Mucosa of gallbladder (tissue), 1 donor: ENCODE results near the gene VWA5B1. TPM values are rescaled to one million over a fixed set of nuclear protein-coding genes. Genes with fewer than 3 reads are reported as not detected.
"Not testable (repeated sequence)": the region's sequence is repeated elsewhere in the genome, so short reads cannot be mapped to it uniquely, and the experiment has no call there.

Experiments used
- DNase-seq: peaks from one replicate; pipeline ENCODE4 v3.0.0-alpha.2; 2020; ENCODE audit warnings: low spot score
- total RNA-seq: library from RNA; stranded (reverse); gene quantifications from one replicate; pipeline ENCODE4 v1.2.1, GENCODE V29; 2021
- donor health status: DM: no; HTN: no; CAD: no.

The VWA5B1 gene
- total RNA-seq, 1 donor from 2014 or later = 2.1 TPM

- DNase-seq = no peak
Measured at GRCh38 chr1:20279509-20279908, 11.2 kb upstream of the VWA5B1 start.

DNA sequence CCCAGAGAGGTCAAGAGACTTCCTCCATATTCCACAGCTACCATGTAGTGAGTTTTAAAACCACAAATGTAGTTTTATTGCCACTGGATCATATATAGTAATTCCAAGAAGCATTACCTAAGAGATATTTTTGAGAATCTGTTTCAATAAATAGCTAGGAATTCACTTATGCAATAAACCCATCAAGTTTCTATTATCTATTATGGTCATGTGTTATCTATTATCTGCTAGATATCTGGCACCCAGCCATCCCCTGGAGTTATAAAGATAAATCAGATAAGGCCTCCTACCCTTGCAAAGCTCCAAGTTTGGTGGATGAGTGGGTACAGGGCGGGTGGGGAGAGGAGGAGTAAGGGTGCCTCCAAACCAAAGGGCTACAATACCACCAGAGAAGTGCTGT, 10.3 kb upstream of the VWA5B1 start:
- DNase-seq = no peak

GRCh38 chr1:20280906-20281305, 9.8 kb upstream of the VWA5B1 start:
- no peak for DNase-seq

DNA sequence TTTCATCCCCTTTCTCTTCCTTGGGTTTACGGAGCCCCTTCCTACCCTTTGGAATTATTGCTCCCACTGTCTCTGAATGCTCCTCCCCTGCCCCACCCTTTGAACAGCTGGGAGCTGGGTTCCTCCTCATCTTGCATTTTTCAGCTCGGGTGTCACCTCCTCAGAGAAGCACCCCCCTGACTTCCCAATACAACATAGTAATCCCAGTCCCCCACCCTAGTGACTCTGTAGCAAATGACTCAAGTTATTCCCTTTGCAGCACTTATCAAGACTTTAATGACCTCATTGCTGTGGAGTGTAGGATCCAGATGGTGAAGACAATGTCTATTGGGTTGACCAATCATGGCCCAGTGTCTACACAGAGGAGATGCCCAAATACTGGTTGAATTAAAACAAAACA, 8.9 kb upstream of the VWA5B1 start:
- DNase-seq = no peak

GRCh38 chr1:20282533-20282932, 8.1 kb upstream of the VWA5B1 start:
- no peak for DNase-seq

DNA sequence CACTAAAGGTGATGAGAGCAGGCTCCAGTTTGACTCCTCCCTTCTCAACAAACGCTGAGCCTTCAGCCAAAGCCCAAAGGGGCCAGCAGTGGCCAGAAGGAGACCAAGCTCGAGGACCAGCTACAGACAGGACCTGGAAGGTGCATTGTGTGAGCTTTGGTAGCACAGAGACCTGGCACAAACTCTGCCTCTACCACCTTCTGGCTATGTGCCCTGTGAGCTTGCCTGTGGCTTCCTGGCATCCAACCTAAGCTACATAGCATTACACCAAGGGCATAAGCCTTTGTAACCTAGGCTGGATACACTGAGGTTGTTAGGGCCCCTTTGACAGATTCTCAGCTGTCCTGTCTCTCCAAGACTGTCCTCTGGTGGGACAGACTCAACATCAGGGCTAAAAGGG, 6.6 kb upstream of the VWA5B1 start:
- no peak for DNase-seq

DNA sequence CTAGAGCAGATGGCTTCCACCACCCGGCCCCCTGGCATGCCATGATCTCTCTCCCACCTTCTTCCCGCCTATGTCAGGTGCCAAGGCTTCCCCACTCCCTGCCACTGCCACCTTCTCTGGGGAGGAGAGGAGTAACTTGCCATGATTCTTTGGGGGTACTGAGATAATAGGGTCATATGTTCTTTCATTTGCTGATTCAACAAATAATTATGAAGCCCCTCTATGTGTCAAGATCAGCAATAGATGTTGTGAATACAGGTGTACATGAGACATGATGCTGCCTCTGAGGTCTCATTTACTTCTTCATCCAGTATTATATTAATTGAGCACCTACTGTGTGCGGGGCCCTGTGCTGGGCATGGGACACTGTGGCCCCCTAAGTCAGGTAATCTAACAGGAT, 6.0 kb upstream of the VWA5B1 start:
- DNase-seq = no peak

- DNase-seq = no peak
Measured at GRCh38 chr1:20285510-20285909, 5.2 kb upstream of the VWA5B1 start.

- DNase-seq = not testable (repeated sequence)
Measured at GRCh38 chr1:20287696-20288095, 3.0 kb upstream of the VWA5B1 start.

DNA sequence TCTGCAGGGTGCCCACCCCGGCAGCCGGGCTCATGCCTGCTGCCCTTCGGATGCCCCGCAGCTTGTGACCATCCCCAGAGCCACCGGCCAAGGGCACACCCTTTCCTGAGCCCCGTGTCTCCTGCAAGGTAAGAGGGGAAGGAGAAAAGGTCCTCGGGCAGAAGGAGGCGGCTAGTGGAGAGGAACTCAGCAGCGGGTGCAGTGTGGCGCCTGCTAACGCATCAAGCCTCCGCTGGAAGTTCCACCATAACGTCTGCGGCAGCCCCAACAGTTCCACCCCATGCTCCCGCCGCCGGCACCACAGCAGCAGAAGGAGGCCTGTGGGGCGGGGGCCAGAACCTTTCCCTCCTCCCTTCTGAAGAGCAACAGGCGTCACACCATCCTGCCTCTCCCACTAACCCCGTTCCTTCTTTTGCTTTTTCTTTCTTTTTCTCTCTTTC, 990 bp downstream of the VWA5B1 start:
- no peak for DNase-seq

DNA sequence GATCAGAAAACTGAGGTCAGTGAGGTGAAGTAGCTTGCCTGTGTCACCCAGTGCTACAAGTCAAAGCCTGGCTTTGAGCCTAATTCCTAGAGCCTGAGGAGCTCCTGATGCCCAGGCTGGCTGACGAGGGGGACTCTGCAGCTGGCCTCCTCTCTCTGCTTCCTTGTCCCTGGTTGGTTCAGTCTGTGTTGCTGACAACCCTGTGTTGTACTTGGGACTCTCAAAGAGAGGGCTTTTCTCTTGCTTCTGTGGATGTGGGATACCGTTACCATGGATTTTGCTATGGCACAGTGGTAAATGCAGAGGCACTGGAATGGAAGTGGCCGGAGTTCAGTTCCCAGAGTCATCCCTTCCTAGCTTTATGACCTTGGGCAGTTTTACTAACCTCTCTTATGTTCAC, 8.0 kb downstream of the VWA5B1 start:
- no peak for DNase-seq

DNA sequence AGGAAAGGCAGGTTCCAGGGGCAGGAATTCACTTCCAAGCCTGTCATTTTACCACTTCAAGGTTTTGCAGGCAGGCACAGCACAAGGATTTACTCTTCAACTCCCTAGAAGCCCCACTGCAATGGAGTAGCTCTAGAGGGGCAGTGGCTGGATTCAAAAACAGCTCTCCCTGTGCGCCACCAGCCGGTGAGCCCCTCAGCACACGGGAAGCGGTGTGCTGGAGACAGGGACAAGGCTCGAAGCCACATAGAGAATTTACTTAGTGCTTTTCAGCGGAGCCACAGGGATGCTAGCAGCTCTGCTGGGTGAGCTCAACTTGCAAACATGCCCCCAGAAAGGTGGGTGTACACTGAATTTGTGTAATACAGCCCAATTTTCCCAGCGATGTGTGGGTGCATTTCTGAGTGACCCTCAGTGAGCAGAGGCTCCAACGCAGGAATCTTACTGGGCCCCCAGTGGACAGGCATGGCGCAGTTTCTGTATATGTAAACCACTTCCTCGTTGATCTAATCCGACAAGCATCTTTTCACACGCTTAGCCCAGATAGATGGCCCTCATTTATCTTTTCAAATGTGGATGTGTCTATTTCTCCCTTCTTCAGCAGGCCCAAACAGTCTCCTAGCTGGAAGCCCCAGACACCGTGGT, 10.9 kb downstream of the VWA5B1 start:
- no peak for DNase-seq

GRCh38 chr1:20302108-20302471, 11.4 kb downstream of the VWA5B1 start:
- DNase-seq = no peak

- DNase-seq = no peak
Measured at GRCh38 chr1:20307026-20307425, 16.4 kb downstream of the VWA5B1 start.

DNA sequence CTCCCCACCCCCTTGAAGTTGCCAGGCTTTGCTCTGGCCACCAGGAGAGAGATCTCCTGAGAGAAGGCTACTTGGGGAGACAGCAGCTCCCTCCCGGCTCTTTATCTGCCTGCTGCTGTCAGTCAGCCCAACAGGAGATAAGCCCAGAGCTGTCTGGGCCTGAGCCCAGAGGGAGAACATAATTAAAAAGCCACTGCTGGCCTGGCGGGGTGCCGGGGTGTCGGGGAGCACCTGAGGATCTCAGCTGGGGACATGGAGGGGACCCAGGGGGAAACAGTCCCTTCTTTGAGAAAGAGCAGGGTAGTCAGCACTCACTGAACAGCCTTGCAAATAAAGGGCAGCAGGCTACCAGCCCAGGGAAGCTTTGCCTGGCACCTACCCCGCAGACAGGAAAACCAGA, 17.9 kb downstream of the VWA5B1 start:
- DNase-seq = no peak

GRCh38 chr1:20311289-20311688, 20.6 kb downstream of the VWA5B1 start:
- no peak for DNase-seq

DNA sequence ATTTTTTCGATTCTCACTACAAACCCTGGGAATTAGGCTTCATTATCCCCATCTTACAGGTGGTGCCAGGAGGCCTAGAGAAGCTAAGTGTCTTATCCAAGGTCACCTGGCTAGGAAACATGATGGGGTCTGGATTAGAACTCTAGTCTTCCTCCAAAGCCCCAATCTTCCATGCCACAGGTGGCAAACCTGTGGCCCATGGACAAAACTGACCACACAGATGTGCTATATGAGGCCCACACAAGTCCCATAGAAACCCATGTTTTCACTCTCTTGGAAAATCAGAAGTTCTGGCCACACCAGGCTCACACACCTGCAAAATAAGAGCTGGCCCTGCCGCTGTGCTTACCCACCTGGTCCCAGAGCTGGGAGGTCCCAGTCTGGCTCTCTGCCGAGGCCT, 21.6 kb downstream of the VWA5B1 start:
- no peak for DNase-seq

DNA sequence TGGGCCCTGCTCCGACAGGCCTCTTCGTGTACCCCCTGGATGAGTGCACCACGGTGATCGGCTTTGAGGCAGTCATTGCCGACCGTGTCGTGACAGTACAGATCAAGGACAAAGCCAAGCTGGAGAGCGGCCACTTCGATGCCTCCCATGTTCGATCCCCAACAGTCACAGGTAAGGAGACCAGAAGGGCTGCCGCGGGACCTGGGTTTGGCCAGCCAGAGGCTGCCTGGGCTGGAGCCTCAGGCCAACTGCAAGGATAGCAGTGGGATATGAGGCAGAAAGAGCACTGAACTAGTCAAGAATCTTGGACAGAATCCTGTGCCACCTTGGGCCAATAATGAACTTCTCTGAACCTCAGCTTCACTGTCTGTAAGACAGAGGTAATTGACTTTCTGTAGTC, 22.1 kb downstream of the VWA5B1 start:
- no peak for DNase-seq

DNA sequence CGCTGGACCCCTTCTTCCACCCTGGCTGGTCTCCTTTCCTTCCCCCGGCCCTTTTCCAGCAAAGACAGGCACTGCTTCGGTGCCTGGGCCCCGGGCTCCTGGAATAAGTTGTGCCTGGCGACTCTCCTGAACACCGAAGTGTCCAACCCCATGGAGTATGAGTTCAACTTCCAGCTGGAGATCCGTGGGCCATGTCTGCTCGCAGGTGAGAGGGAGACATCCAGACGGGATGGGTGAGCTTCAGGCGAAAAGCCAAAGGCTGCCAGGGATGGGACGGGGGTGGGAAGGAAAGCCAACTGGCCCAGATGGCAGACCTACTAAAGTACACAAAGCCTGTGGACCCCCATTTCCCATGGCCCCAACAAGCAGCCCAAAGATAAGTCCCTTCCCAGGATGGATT, 26.8 kb downstream of the VWA5B1 start:
- DNase-seq = no peak

GRCh38 chr1:20318521-20318920, 27.8 kb downstream of the VWA5B1 start:
- DNase-seq = no peak

DNA sequence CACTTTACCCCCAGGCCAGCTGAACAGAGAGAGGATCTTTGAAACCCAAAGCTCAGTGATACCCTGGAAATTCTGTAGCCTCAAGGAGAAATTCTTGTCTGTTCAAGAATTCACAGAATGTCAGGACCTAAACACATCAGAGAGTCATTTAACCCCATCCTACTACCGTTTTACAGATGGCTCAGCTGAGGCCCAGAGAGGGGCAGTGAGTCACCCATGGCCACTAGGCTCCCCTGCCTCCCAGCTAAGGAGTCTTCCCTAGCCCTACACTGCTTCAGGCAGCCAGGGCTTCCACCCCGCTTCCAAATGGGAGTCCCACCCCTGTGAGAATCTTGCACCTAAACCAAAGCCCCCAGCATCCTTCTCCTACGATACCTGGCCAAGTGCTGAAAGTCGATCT, 28.3 kb downstream of the VWA5B1 start:
- DNase-seq = no peak

DNA sequence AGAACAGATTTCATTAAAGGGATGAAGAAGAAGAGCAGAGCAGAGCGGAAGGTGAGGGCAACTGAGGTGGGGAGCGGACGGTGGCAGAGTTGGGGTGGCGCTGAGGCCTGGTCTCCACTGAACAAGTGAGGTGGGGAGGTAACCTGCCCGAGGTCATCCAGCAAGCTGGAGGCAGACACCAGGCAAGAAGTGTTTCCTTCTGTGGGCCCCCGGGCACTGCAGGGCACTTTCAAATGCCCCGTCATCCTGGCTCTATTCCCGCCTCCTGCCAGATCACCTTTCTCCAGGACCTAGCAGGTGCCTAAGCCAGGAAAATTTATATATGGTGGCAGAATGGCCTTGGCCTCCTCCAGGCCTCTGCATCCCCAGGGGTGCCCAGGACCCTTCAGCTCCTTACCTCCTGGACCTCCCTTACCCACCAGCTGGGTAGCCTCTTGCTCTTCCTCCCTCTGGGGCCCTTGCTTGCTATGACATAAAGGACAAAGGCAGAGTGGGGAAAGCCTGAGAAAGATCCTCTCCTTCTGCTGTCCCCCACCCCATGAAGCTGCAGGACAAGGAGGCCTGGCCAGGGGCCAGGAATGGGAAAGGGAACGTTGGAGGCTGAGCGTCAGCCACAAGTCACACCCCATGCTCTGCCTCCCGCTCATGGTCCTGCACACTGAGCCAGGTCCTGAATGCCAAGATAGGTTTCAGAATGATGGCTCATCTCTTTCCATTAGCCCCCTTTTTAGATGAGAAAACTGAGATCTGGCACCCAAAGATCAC, 29.0 kb downstream of the VWA5B1 start:
- no peak for DNase-seq

- no peak for DNase-seq
Measured at GRCh38 chr1:20320704-20321103, 30.0 kb downstream of the VWA5B1 start.

DNA sequence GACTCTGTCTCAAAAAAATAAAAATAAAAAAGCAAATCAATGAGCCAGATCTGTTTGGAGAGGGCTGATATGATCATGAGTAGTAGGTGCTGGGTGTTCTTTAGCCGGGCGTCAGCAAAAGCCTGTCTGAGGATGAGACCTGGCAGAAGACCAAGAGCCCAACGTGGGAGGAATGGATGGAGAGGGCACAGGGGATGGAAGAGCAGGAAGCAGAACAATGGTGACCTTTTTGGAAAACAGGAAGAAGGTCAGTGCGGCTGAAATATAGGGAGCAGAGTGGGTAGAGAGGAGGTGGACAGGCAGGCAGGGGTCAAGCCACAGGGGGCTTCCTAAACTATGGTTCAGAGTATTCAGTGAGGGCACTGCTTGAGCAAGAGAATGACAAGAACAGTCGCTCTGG, 30.9 kb downstream of the VWA5B1 start:
- DNase-seq = no peak
